OCI-LY1 (cell line): ENCODE measurements around the gene TSEN34.

Source experiments
- H2AFZ ChIP-seq: fragments of 200-600 bp; sonication (generic), shearing (Covaris generic); 2 replicates; pipeline ENCODE4 v1.6.0; 2014; ENCODE audit warnings: antibody characterized with exemption, mild to moderate bottlenecking, low read length
- H3F3A ChIP-seq: fragments of 200-600 bp; sonication (generic), shearing (Covaris generic); 2 replicates; pipeline ENCODE4 v1.6.0; 2014; ENCODE audit warnings: mild to moderate bottlenecking, antibody characterized with exemption, low read length, moderate library complexity; ENCODE audit not compliant: insufficient read depth
- H3K27ac ChIP-seq: fragments of 200-600 bp; sonication (generic); 2 replicates; pipeline ENCODE4 v1.5.1; 2014; ENCODE audit warnings: low read length, mixed run types, mild to moderate bottlenecking, low read depth; ENCODE audit not compliant: poor library complexity, severe bottlenecking
- H3K27me3 ChIP-seq: fragments of 200-600 bp; sonication (generic); 2 replicates; pipeline ENCODE4 v1.6.0; 2014; ENCODE audit warnings: antibody characterized with exemption, mild to moderate bottlenecking, low read length, moderate library complexity; ENCODE audit not compliant: insufficient read depth
- H3K36me3 ChIP-seq: fragments of 200-600 bp; sonication (generic); 2 replicates; pipeline ENCODE4 v1.6.1; 2014; ENCODE audit warnings: mild to moderate bottlenecking, antibody characterized with exemption, low read length, moderate library complexity, mixed read lengths; ENCODE audit not compliant: insufficient read depth
- H3K4me1 ChIP-seq: fragments of 200-600 bp; sonication (generic); 2 replicates; pipeline ENCODE4 v1.5.1; 2014; ENCODE audit warnings: mild to moderate bottlenecking, low read length, moderate library complexity; ENCODE audit not compliant: insufficient read depth, severe bottlenecking
- H3K4me2 ChIP-seq: fragments of 200-600 bp; sonication (generic), shearing (Covaris generic); 2 replicates; pipeline ENCODE4 v1.6.1; 2014; ENCODE audit warnings: low read length
- H3K4me3 ChIP-seq: fragments of 200-600 bp; sonication (generic); 2 replicates; pipeline ENCODE4 v1.5.1; 2014; ENCODE audit warnings: low read length, low read depth, mild to moderate bottlenecking, mixed read lengths; ENCODE audit not compliant: poor library complexity, severe bottlenecking
- H3K79me2 ChIP-seq: fragments of 200-600 bp; shearing (Covaris generic); 2 replicates; pipeline ENCODE4 v1.6.1; 2016; ENCODE audit warnings: mixed run types, low read length, mixed read lengths; ENCODE audit not compliant: insufficient read depth
- H3K9ac ChIP-seq: fragments of 200-600 bp; sonication (generic), shearing (Covaris generic); 2 replicates; pipeline ENCODE4 v1.6.1; 2014; ENCODE audit warnings: mild to moderate bottlenecking, low read length, mixed read lengths
- H3K9me2 ChIP-seq: fragments of 200-600 bp; sonication (generic), shearing (Covaris generic); 2 replicates; pipeline ENCODE4 v1.6.1; 2014; ENCODE audit warnings: low read depth, mild to moderate bottlenecking, low read length, mixed read lengths
- H3K9me3 ChIP-seq: fragments of 200-600 bp; shearing (Covaris generic); 2 replicates; pipeline ENCODE4 v1.6.1; 2014; ENCODE audit warnings: low read length, mixed read lengths
- H4K20me1 ChIP-seq: fragments of 200-600 bp; sonication (generic), shearing (Covaris generic); 2 replicates; pipeline ENCODE4 v1.6.0; 2016; ENCODE audit warnings: mild to moderate bottlenecking, low read length; ENCODE audit not compliant: insufficient read depth
- EZH2 ChIP-seq: fragments of 200-600 bp; sonication (generic), shearing (Covaris generic); IDR thresholded peaks from 2 replicates; pipeline ENCODE4 v1.8.0; 2017; ENCODE audit warnings: borderline replicate concordance, mixed run types, mild to moderate bottlenecking, antibody characterized with exemption, low read length, moderate library complexity, mixed read lengths
- TF ChIP-seq, protein P1 (sequence below): fragments of 200-600 bp; sonication (generic), shearing (Covaris generic); IDR thresholded peaks from 2 replicates; pipeline ENCODE4 v1.5.1; 2017; ENCODE audit warnings: mild to moderate bottlenecking, antibody characterized with exemption, low read length, moderate library complexity, mixed read lengths

Gene TSEN34

DNA sequence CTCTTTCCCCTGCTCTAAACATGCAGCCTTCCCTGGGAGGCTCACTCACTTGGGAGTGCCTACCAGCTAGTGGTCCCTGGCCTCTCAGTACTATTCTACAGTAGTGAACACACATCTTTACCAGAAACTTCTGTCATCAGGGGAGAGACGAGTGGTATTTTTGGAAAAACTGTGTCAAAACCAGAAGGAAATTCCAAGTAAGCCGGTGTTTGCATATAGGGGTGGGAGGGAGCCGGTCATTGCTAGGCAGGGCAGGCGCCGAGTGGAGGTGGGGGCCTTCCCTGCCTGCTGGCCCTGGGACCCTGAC is 16.5 kb downstream of the TSEN34 start:
- TF ChIP-seq, protein P1, sequence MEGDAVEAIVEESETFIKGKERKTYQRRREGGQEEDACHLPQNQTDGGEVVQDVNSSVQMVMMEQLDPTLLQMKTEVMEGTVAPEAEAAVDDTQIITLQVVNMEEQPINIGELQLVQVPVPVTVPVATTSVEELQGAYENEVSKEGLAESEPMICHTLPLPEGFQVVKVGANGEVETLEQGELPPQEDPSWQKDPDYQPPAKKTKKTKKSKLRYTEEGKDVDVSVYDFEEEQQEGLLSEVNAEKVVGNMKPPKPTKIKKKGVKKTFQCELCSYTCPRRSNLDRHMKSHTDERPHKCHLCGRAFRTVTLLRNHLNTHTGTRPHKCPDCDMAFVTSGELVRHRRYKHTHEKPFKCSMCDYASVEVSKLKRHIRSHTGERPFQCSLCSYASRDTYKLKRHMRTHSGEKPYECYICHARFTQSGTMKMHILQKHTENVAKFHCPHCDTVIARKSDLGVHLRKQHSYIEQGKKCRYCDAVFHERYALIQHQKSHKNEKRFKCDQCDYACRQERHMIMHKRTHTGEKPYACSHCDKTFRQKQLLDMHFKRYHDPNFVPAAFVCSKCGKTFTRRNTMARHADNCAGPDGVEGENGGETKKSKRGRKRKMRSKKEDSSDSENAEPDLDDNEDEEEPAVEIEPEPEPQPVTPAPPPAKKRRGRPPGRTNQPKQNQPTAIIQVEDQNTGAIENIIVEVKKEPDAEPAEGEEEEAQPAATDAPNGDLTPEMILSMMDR: no peak
- TF ChIP-seq EZH2: no peak
- peaks cover 54% of the 10 kb centered on the region for H3K4me1 ChIP-seq

GRCh38 chr19:54207983-54208783 is 17.1 kb downstream of the TSEN34 start:
- Histone ChIP-seq H3K79me2 (peaks cover 20% of the 10 kb centered on the region), H3K4me1 (peaks cover 49% of the 10 kb centered on the region), H3K9me2 (no peaks in the 10 kb centered on the region), H3K9ac (no peak overlapping the region), H3K9me3 (no peaks in the 10 kb centered on the region), H3K36me3 (peaks cover 93% of the 10 kb centered on the region), H2AFZ (no peak overlapping the region), H3K4me3 (no peak overlapping the region), H3K4me2 (peak overlapping the region; percentile 21; the same call in 1 of the 2 replicates), H3K27me3 (no peaks in the 10 kb centered on the region), H3F3A (0 out of 2 replicates have a peak, but pooled peaks cover 6% of the 10 kb centered on the region), H3K27ac (peak overlapping the region; percentile 64), H4K20me1 (no peaks in the 10 kb centered on the region)
- no peak for TF ChIP-seq EZH2
- TF ChIP-seq, protein P1: no peak

More for the DNA sequence above, 16.5 kb downstream of the TSEN34 start:
- Histone ChIP-seq H3K9me3 (no peaks in the 10 kb centered on the region), H3K79me2 (peaks cover 25% of the 10 kb centered on the region), H4K20me1 (no peaks in the 10 kb centered on the region; the same call in 1 of the 2 replicates), H3K4me3 (no peak overlapping the region), H3K9ac (no peak overlapping the region), H3K27me3 (no peaks in the 10 kb centered on the region), H3K27ac (peak overlapping the region; percentile 64), H3K9me2 (no peaks in the 10 kb centered on the region), H3K4me2 (peak overlapping the region; percentile 21; the same call in 1 of the 2 replicates), H3K36me3 (peaks cover 93% of the 10 kb centered on the region), H3F3A (0 out of 2 replicates have a peak, but pooled peaks cover 6% of the 10 kb centered on the region), H2AFZ (no peak overlapping the region)

- Histone ChIP-seq H3K27me3 (no peaks in the 10 kb centered on the region), H3K9ac (no peak overlapping the region), H2AFZ (no peak overlapping the region), H3K4me3 (no peak overlapping the region), H3K9me2 (no peaks in the 10 kb centered on the region), H3K36me3 (peaks cover 90% of the 10 kb centered on the region), H3K4me1 (peaks cover 43% of the 10 kb centered on the region), H4K20me1 (no peaks in the 10 kb centered on the region), H3K4me2 (no peak overlapping the region; the same call in 1 of the 2 replicates), H3K79me2 (peaks cover 17% of the 10 kb centered on the region), H3F3A (0 out of 2 replicates have a peak, but pooled peaks cover 6% of the 10 kb centered on the region), H3K27ac (no peak overlapping the region), H3K9me3 (no peaks in the 10 kb centered on the region)
- TF ChIP-seq, protein P1: no peak
- TF ChIP-seq EZH2: no peak
Measured at GRCh38 chr19:54208784-54209057, 17.6 kb downstream of the TSEN34 start.
